Measurements from ENCODE around the gene GLG1.

DNA sequence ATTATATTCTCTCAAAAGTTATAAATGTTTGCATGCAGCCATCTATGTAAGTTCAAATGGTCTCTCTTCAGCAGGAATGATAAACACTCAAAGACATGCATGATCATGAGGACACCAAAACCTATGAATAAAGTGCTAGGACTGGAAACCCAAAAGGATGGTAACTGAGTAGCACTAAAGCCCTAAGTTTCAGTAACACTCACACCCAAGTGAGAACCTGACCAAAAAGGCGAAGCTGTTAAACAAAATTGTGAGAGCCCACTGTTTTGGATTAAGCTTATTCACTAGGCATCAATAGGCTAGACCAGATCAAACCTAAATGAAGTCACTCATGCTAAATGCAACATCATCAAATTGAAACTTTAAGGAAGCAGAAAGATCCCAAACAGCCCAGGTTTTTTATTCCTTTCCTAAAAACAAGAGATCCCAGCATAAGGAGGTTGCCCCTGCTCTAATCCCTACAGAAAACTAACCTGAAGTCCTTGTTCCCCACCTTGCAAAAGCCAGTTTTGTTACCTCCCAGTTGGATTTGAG is 42.4 kb downstream of the GLG1 start:
- TF ChIP-seq POU6F1 (CRISPR knock-in tag; IDR thresholded peaks at IDR 0.05; ENCODE audit: borderline replicate concordance, low read depth) (no peak), TOX (CRISPR knock-in tag; IDR thresholded peaks at IDR 0.05; ENCODE audit: borderline replicate concordance) (no peak), RARB (CRISPR knock-in tag; IDR thresholded peaks at IDR 0.05) (no peak), BACH2 (CRISPR knock-in tag; IDR thresholded peaks at IDR 0.05; ENCODE audit: borderline replicate concordance) (no peak)

All from SK-N-SH treated with all-trans-retinoic acid at 6 μM for 48 hours (cell line).